Stimulated activated CD4-positive, alpha-beta T cell treated with anti-CD3 and anti-CD28 coated beads, Interleukin-12 subunit alpha, Interleukin-12 subunit beta, amount 100 ng/mL, for 4 hours (primary cell): ENCODE measurements around the gene FBXL7.

Experiments
- DNase-seq: peaks from one replicate; pipeline ENCODE4 v3.0.0-alpha.2; 2020

FBXL7 gene

GRCh38 chr5:15977851-15978250 lies 477.9 kb downstream of the FBXL7 start:
- DNase-seq: no peak

- no peak for DNase-seq
Observed at GRCh38 chr5:15980835-15981234, 480.9 kb downstream of the FBXL7 start.

- no peak for DNase-seq
Observed at GRCh38 chr5:15983392-15983791, 483.4 kb downstream of the FBXL7 start.
